Transverse colon (tissue), 4 donors: ENCODE measurements around the gene FBXO31. TPM values are rescaled to one million over a fixed set of nuclear protein-coding genes. Genes with fewer than 3 reads are reported as not detected.

Experiments used
- DNase-seq: peaks from one replicate; pipeline ENCODE4 v3.0.0-alpha.2; 2019
- H3K27ac ChIP-seq, 4 donors: fragments of 200-600 bp; sonication (generic); 2 replicates each; pipeline ENCODE4 v1.5.1; 2016 to 2018; ENCODE audit warnings: inconsistent platforms in 4 of 4
- H3K27me3 ChIP-seq: fragments of 200-600 bp; sonication (generic); 2 replicates; pipeline ENCODE4 v1.5.1; 2017; ENCODE audit warnings: inconsistent platforms
- H3K36me3 ChIP-seq, 4 donors: fragments of 200-600 bp; sonication (generic); 2 replicates each; pipeline ENCODE4 v1.5.1; 2017 to 2019; ENCODE audit warnings: inconsistent platforms in 4 of 4
- H3K4me1 ChIP-seq, 4 donors: fragments of 200-600 bp; sonication (generic); 2 replicates each; pipeline ENCODE4 v1.5.1; 2017 to 2020; ENCODE audit warnings: inconsistent platforms in 4 of 4
- H3K4me3 ChIP-seq, 4 donors: fragments of 200-600 bp; sonication (generic); 1 replicate in 1 of 4; 2 replicates in 3 of 4; pipeline versions ENCODE4 v1.5.1 to v1.6.1; 2017 to 2019; ENCODE audit warnings: inconsistent platforms in 4 of 4
- H3K9me3 ChIP-seq, 2 donors: fragments of 200-600 bp; sonication (generic); 2 replicates each; pipeline ENCODE4 v1.5.1; 2017 to 2019; ENCODE audit warnings: inconsistent platforms in 2 of 2
- CTCF ChIP-seq, 5 experiments: fragments of 200-600 bp in 3 of 5; fragments of 450-650 bp in 2 of 5; sonication (generic) in 3 of 5; IDR thresholded peaks; 1 replicate in 2 of 5; 2 replicates in 3 of 5; pipeline ENCODE4 v1.5.1; 2016 to 2017; ENCODE audit warnings: antibody characterized with exemption in 5 of 5, inconsistent platforms in 3 of 5, mild to moderate bottlenecking in 2 of 5, moderate library complexity in 1 of 5
- EP300 ChIP-seq: sonication (generic); formaldehyde crosslinking; IDR thresholded peaks from one replicate; pipeline ENCODE4 v1.6.1; 2017; ENCODE audit warnings: antibody characterized with exemption, low read depth
- POLR2A ChIP-seq: fragments of 450-650 bp; IDR thresholded peaks from one replicate; pipeline ENCODE4 v1.6.1; 2016; ENCODE audit warnings: antibody characterized with exemption, mild to moderate bottlenecking, moderate library complexity
- POLR2AphosphoS5 ChIP-seq, 3 donors: sonication (generic); formaldehyde crosslinking; IDR thresholded peaks; one replicate each; pipeline ENCODE4 v1.6.1; 2016; ENCODE audit warnings: antibody characterized with exemption in 3 of 3
- WGBS, 2 donors: methylation state at CpG; one replicate each; pipeline ENCODE4 v1.1.5; 2018; ENCODE audit warnings: low coverage in 1 of 2; 5-methylcytosine and 5-hydroxymethylcytosine counted together
- in situ Hi-C, 4 donors: fragments of 200-750 bp; cut with MboI; loops; one replicate each; pipeline versions ENCODE4 v1.15.0 to v1.15.1; 2017; ENCODE audit warnings: low sequenced_read_pairs in 3 of 4, low pct_ligation_motif_present in 1 of 4, low pct_unique_long_range_greater_than_20kb in 1 of 4
- intact Hi-C: fragments of 100-400 bp; cut with DNase I; formaldehyde crosslinking; loops from one replicate; pipeline ENCODE4 v1.15.1; 2023; ENCODE audit warnings: low total_unique reads
- total RNA-seq, 4 donors: library from RNA; depleted of rRNA; stranded (reverse); fragments of >200 nt; gene quantifications; one replicate each; pipeline ENCODE4 v1.1.0, GENCODE V29; 2016

The FBXO31 gene
- total RNA-seq, 4 donors from 2014 or later: 83.6 to 403 (median 224) TPM

GRCh38 chr16:87371261-87371866 lies 12.2 kb downstream of the FBXO31 start:
- WGBS, 2 donors: 83 to 94% methylated on average over 10 to 20 of the region's 20 CpGs
- no peak overlapping the region for H3K4me3 ChIP-seq
- in situ Hi-C loops: no loop called here
- H3K9me3 ChIP-seq: no peaks in the 10 kb centered on the region
- peak overlapping the region in 3 of 4 donors; percentile 12 to 50 (median 44) for H3K27ac ChIP-seq
- no peak for DNase-seq
- no peaks in the 10 kb centered on the region for H3K36me3 ChIP-seq
- peaks cover 7 to 66% (median 31%) of the 10 kb centered on the region in 4 donors for H3K4me1 ChIP-seq
- no peak for TF ChIP-seq EP300
- TF ChIP-seq POLR2AphosphoS5 (IDR thresholded peaks at IDR 0.05): peak; percentile 16 to 57 (median 52)
- no peak for TF ChIP-seq CTCF (IDR thresholded peaks at IDR 0.05)
- TF ChIP-seq POLR2A: no peak
- intact Hi-C loops: loop anchor here (10.0 kb wide), 1 partner anchor 47 kb away; no protein-coding TSS in a partner anchor
- H3K27me3 ChIP-seq: no peaks in the 10 kb centered on the region

- no peaks in the 10 kb centered on the region for H3K36me3 ChIP-seq
- intact Hi-C loops (loop anchor here (10.0 kb wide), 1 partner anchor 45 kb away; no protein-coding TSS in a partner anchor), in situ Hi-C loops (no loop called here)
- no peaks in the 10 kb centered on the region for H3K9me3 ChIP-seq
- peaks cover 10 to 65% (median 26%) of the 10 kb centered on the region in 4 donors for H3K4me1 ChIP-seq
- H3K27me3 ChIP-seq: no peaks in the 10 kb centered on the region
- H3K27ac ChIP-seq: peak overlapping the region in 3 of 4 donors; percentile 3 to 44 (median 12)
- TF ChIP-seq CTCF (IDR thresholded peaks at IDR 0.05): no peak
- TF ChIP-seq POLR2AphosphoS5 (IDR thresholded peaks at IDR 0.05): no peak
- no peak for TF ChIP-seq POLR2A
- TF ChIP-seq EP300: no peak
- no peak overlapping the region for H3K4me3 ChIP-seq
- DNase-seq: no peak
- WGBS, 2 donors: 84 to 95% methylated on average over 2 to 16 of the region's 16 CpGs
These were observed 13.5 kb downstream of the FBXO31 start for GRCh38 chr16:87369796-87370719.

DNA sequence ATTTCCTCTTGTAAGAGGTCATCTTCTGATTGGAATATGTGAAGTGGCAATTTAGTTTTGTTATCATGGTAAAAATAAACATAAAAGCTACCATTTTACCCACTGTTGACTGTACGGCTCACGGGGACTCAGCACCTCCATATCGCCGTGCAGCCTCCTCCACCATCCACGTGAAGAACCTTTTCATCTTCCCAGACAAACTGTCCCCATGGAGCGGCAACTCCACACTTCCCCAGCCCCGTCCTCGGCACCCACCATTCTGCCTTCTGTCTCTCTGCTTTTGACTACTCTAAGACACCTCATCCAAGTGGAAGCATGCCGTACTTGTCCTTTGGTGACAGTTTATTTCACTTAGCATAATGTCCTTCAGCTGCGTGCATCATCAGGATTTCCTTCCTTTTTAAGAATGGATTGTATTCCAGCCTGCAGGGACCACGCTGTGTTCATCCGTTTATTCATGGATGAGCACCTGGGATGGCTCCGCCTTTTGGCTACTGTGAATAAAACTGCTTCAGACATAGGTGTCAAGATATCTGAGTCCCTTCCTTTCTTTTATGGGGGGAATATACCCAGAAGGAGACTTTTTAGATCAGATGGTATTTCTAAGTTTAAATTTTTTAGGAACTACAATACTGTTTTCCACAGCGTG lies 14.3 kb downstream of the FBXO31 start:
- Histone ChIP-seq H3K9me3 (no peaks in the 10 kb centered on the region), H3K4me3 (no peak overlapping the region), H3K4me1 (peaks cover 10 to 70% (median 30%) of the 10 kb centered on the region in 4 donors), H3K27ac (peak overlapping the region in 2 of 4 donors; percentile 12 to 27), H3K36me3 (no peaks in the 10 kb centered on the region), H3K27me3 (no peaks in the 10 kb centered on the region)
- TF ChIP-seq CTCF (IDR thresholded peaks at IDR 0.05) (no peak), EP300 (no peak), POLR2A (no peak), POLR2AphosphoS5 (IDR thresholded peaks at IDR 0.05) (no peak)
- 89 to 91% methylated on average over 14 of the region's 14 CpGs for whole genome bisulfite sequencing, 2 donors
- intact Hi-C loops: no loop called here
- no peak for DNase-seq
- in situ Hi-C loops: no loop called here
